ENCODE measurements around the gene IL1R1.

- TF ChIP-seq POLR2A (IDR thresholded peaks at IDR 0.05) (no peak), EP300 (IDR thresholded peaks at IDR 0.05) (no peak)
- TF ChIP-seq, protein P1, sequence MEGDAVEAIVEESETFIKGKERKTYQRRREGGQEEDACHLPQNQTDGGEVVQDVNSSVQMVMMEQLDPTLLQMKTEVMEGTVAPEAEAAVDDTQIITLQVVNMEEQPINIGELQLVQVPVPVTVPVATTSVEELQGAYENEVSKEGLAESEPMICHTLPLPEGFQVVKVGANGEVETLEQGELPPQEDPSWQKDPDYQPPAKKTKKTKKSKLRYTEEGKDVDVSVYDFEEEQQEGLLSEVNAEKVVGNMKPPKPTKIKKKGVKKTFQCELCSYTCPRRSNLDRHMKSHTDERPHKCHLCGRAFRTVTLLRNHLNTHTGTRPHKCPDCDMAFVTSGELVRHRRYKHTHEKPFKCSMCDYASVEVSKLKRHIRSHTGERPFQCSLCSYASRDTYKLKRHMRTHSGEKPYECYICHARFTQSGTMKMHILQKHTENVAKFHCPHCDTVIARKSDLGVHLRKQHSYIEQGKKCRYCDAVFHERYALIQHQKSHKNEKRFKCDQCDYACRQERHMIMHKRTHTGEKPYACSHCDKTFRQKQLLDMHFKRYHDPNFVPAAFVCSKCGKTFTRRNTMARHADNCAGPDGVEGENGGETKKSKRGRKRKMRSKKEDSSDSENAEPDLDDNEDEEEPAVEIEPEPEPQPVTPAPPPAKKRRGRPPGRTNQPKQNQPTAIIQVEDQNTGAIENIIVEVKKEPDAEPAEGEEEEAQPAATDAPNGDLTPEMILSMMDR (IDR thresholded peaks at IDR 0.05): no peak
Observed at GRCh38 chr2:102184018-102184417, 41.5 kb downstream of the IL1R1 start.

Measured in stomach (tissue), 4 donors.